GM21825 (cell line): ENCODE measurements around the gene SLC17A7.

Experiments used
- ATAC-seq: cut with Tn5 transposase; IDR thresholded peaks from one replicate; pipeline ENCODE4 v1.9.1; 2021; ENCODE audit warnings: mild to moderate bottlenecking, moderate library complexity; ENCODE audit not compliant: unreplicated experiment

SLC17A7 gene

GRCh38 chr19:49411681-49412326, 29.5 kb downstream of the SLC17A7 start:
- ATAC-seq: no peak

GRCh38 chr19:49409441-49410029, 31.8 kb downstream of the SLC17A7 start:
- ATAC-seq: no peak

- ATAC-seq: no peak
These were observed 32.4 kb downstream of the SLC17A7 start for GRCh38 chr19:49408816-49409440.

GRCh38 chr19:49407482-49408015, 33.8 kb downstream of the SLC17A7 start:
- no peak for ATAC-seq

- no peak for ATAC-seq
These were observed 34.2 kb downstream of the SLC17A7 start for GRCh38 chr19:49407079-49407478.

- no peak for ATAC-seq
These were observed 37.7 kb downstream of the SLC17A7 start for GRCh38 chr19:49403404-49404187.

DNA sequence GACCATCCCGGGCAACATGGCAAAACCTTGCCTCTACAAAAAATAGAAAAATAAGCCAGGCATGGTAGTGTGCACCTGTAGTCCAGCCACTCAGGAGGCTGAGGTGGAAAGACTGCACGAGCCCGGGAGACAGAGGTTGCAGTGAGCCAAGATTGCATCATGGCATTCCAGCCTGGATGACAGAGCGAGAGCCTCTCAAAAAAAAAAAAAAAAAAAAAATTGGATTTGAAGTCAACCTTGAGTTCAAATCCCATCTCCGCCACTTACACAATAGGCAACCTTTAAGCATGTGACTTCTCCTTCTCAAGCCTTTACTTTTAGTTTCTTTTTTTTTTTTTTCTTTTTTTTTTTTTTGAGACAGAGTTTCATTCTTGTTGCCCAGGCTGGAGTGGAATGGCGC, 41.3 kb downstream of the SLC17A7 start:
- ATAC-seq: no peak

DNA sequence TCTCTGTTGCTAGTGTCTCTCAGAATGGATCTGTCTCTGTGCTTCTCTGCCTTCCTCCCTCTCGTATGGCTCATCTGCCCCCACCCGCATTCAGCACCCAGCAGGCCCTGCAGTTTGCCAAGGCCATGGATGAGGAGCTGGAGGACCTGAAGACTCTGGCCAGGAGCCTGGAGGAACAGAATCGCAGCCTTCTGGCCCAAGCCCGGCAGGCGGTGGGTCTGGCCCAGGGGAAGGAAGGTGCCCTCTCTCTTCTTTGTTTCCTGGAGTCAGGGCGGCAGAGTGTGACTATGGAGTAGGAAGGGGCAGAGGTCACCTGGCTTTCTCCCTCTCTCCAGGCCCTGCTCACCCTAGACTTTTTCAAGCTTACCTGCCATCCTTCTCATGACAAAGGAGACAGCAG, 42.4 kb downstream of the SLC17A7 start:
- no peak for ATAC-seq

DNA sequence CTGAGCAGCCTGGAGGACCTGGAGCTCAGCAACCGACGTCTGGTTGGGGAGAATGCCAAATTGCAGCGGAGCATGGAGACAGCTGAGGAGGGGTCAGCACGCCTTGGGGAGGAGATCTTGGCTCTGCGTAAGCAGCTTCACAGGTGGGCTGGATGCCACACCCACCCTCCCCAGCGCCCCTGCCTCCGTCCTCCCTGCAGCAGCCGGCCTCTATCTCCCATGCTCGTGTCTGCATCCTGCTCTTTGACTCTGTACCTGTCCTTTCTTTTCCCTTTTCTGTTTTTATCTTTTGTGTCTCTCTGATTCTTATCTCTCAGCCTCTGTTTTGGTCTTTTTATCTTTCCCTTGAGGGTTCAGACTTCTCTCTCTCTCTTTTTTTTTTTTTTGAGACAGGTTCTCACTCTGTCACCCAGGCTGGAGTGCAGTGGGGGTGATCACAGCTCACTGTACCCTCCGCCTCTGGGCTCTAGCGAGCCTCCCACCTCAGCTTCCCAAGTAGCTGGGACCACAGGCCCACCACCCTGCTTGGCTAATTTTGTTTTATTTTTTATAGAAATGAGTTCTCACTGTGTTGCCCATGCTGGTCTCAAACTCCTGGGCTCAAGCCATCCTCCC, 43.2 kb downstream of the SLC17A7 start:
- no peak for ATAC-seq

- no peak for ATAC-seq
These were observed 44.4 kb downstream of the SLC17A7 start for GRCh38 chr19:49396738-49397505.

- no peak for ATAC-seq
These were observed 45.5 kb downstream of the SLC17A7 start for GRCh38 chr19:49395581-49396407.

- no peak for ATAC-seq
These were observed 47.4 kb downstream of the SLC17A7 start for GRCh38 chr19:49393881-49394280.

- no peak for ATAC-seq
These were observed 49.5 kb downstream of the SLC17A7 start for GRCh38 chr19:49391581-49392399.

GRCh38 chr19:49390929-49391359, 50.4 kb downstream of the SLC17A7 start:
- ATAC-seq: no peak

GRCh38 chr19:49390131-49390928, 51.0 kb downstream of the SLC17A7 start:
- no peak for ATAC-seq

DNA sequence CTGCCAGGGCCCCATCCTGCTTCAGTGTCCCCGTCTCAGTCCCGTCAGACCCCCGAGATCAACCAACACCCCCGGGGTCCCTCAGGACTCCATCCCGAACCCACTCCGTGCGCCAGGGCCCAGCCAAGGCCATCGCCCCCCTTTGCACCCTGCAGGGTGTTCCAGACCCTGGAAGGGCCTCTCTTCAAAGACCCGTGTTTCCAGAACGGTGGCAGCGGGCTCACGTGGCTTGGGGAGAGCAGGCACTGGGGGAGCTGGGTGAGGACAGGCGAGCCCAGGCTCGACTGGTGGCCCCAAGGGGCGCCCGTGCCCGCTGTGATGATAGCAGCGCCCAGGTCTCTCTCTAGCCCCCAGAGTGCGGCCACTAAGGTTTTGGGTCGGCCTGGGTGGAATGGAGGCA, 51.9 kb downstream of the SLC17A7 start:
- no peak for ATAC-seq

DNA sequence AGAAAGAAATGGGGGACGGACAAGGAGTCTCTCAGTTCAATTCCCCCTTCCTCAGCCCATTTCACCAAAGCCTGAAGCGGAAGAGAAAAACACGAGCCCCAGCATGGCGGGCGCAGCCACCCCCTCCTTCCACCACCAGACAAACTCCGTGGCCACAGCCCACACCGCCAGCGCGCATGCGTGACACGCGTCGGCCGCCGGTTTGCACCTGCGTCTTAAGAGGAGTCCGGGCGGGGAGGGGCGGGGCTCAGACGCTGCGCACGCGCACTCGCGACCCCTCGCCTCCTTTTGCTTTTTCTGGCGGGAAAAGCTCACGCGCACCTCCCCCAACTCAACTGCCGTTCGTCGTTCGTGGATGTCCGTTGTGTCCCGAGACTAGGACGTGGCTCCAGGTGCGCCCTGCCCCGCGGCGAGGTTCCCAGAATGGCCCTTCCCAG, 53.4 kb downstream of the SLC17A7 start, which contains the start of gene KASH5:
Gene KASH5, plus strand, starts transcription at position 314 of the 437 bp plus-strand sequence. CDS start 2,635 bp downstream, outside the sequence.
- peak; percentile 49 for ATAC-seq
